H9 (cell line): Measurements from ENCODE around the gene ZNHIT3. TPM values are rescaled to one million over a fixed set of nuclear protein-coding genes. Genes with fewer than 3 reads are reported as not detected.

Source experiments
- DNase-seq: peaks from one replicate; pipeline ENCODE4 v3.0.0-alpha.2; 2017
- H2AFZ ChIP-seq: one replicate; pipeline ENCODE4 v1.6.1; 2013; ENCODE audit warnings: mild to moderate bottlenecking, low read length, control low read depth, moderate library complexity
- H2AK5ac ChIP-seq: 2 replicates; pipeline ENCODE4 v1.6.1; 2013; ENCODE audit warnings: low read length, control low read depth, mixed read lengths; ENCODE audit not compliant: insufficient read length
- H2BK120ac ChIP-seq: one replicate; pipeline ENCODE4 v1.6.1; 2013; ENCODE audit warnings: low read depth, mild to moderate bottlenecking, low read length, control low read depth, inconsistent platforms; ENCODE audit not compliant: poor library complexity, severe bottlenecking
- H2BK12ac ChIP-seq: 2 replicates; pipeline ENCODE4 v1.6.1; 2013; ENCODE audit warnings: low read length, control low read depth, mixed read lengths, low read depth; ENCODE audit not compliant: insufficient read length
- H2BK15ac ChIP-seq: 2 replicates; pipeline ENCODE4 v1.6.1; 2013; ENCODE audit warnings: low read depth, low read length, control low read depth
- H2BK20ac ChIP-seq: one replicate; pipeline ENCODE4 v1.6.1; 2013; ENCODE audit warnings: low read depth, mild to moderate bottlenecking, low read length, control low read depth, inconsistent platforms; ENCODE audit not compliant: poor library complexity, severe bottlenecking
- H2BK5ac ChIP-seq: 2 replicates; pipeline ENCODE4 v1.6.1; 2013; ENCODE audit warnings: low read length, control low read depth, mixed read lengths; ENCODE audit not compliant: insufficient read length
- H3K14ac ChIP-seq: 2 replicates; pipeline ENCODE4 v1.6.1; 2013; ENCODE audit warnings: low read length, control low read depth; ENCODE audit not compliant: insufficient read depth
- H3K18ac ChIP-seq: 2 replicates; pipeline ENCODE4 v1.6.1; 2013; ENCODE audit warnings: low read depth, mild to moderate bottlenecking, mixed read lengths, low read length, control low read depth; ENCODE audit not compliant: insufficient read length
- H3K23ac ChIP-seq: 2 replicates; pipeline ENCODE4 v1.6.1; 2013; ENCODE audit warnings: low read length, control low read depth, mixed read lengths, low read depth; ENCODE audit not compliant: insufficient read length
- H3K23me2 ChIP-seq: 2 replicates; pipeline ENCODE4 v1.6.1; 2013; ENCODE audit warnings: low read depth, mild to moderate bottlenecking, mixed read lengths, low read length, control low read depth; ENCODE audit not compliant: insufficient read length, poor library complexity, severe bottlenecking
- H3K27ac ChIP-seq: 2 replicates; pipeline ENCODE4 v1.5.1; 2013; ENCODE audit warnings: low read length, control low read depth, mixed read lengths, low read depth; ENCODE audit not compliant: insufficient read length
- H3K27me3 ChIP-seq: 2 replicates; pipeline ENCODE4 v1.6.1; 2013; ENCODE audit warnings: low read length, control low read depth, inconsistent platforms; ENCODE audit not compliant: insufficient read depth
- H3K4ac ChIP-seq: 2 replicates; pipeline ENCODE4 v1.6.1; 2013; ENCODE audit warnings: low read depth, mild to moderate bottlenecking, control low read depth, inconsistent platforms, low read length, moderate library complexity
- H3K4me1 ChIP-seq: 2 replicates; pipeline ENCODE4 v1.6.1; 2013; ENCODE audit warnings: low read length, control low read depth, inconsistent platforms; ENCODE audit not compliant: insufficient read depth
- H3K4me2 ChIP-seq: 2 replicates; pipeline ENCODE4 v1.6.1; 2013; ENCODE audit warnings: low read length, control low read depth, mixed read lengths; ENCODE audit not compliant: insufficient read length, insufficient read depth
- H3K56ac ChIP-seq: 2 replicates; pipeline ENCODE4 v1.6.1; 2013; ENCODE audit warnings: low read depth, mild to moderate bottlenecking, mixed read lengths, low read length, control low read depth; ENCODE audit not compliant: insufficient read length
- H3K79me1 ChIP-seq: 2 replicates; pipeline ENCODE4 v1.6.1; 2013; ENCODE audit warnings: low read depth, mild to moderate bottlenecking, moderate library complexity, low read length, control low read depth, inconsistent platforms; ENCODE audit not compliant: insufficient read depth, poor library complexity, severe bottlenecking
- H3K79me2 ChIP-seq: 2 replicates; pipeline ENCODE4 v1.6.1; 2013; ENCODE audit warnings: low read length, control low read depth, inconsistent platforms; ENCODE audit not compliant: insufficient read depth
- H3K9ac ChIP-seq: 2 replicates; pipeline ENCODE4 v1.6.1; 2013; ENCODE audit warnings: low read length, control low read depth, mixed read lengths; ENCODE audit not compliant: insufficient read length; ENCODE audit errors: extremely low read depth
- H3K9me3 ChIP-seq: one replicate; pipeline ENCODE4 v1.6.1; 2013; ENCODE audit warnings: low read depth, low read length, inconsistent platforms; ENCODE audit not compliant: control insufficient read depth
- H3T11ph ChIP-seq: one replicate; pipeline ENCODE4 v1.6.1; 2013; ENCODE audit warnings: mild to moderate bottlenecking, low read length, control low read depth, inconsistent platforms
- H4K20me1 ChIP-seq: one replicate; pipeline ENCODE4 v1.6.1; 2013; ENCODE audit not compliant: control insufficient read depth, insufficient read length, insufficient read depth
- H4K5ac ChIP-seq: 2 replicates; pipeline ENCODE4 v1.6.1; 2013; ENCODE audit warnings: low read depth, mild to moderate bottlenecking, mixed read lengths, low read length, control low read depth; ENCODE audit not compliant: insufficient read length
- H4K8ac ChIP-seq: replicated peaks from 2 replicates; pipeline ENCODE4 v1.6.1; 2013; ENCODE audit warnings: low read length, control low read depth, mixed read lengths, low read depth; ENCODE audit not compliant: insufficient read length
- H4K91ac ChIP-seq: 2 replicates; pipeline ENCODE4 v1.6.1; 2013; ENCODE audit warnings: low read depth, mild to moderate bottlenecking, moderate library complexity, mixed read lengths, low read length, control low read depth; ENCODE audit not compliant: insufficient read length
- H3K27ac Mint-ChIP-seq, 3 experiments: 2 replicates in 2 of 3; 3 replicates in 1 of 3; pipeline ENCODE4 v1.8.0; 2020 to 2021; ENCODE audit warnings: mixed read lengths in 3 of 3, mild to moderate bottlenecking in 1 of 3, moderate library complexity in 1 of 3
- H3K27me3 Mint-ChIP-seq: 2 replicates; pipeline ENCODE4 v1.8.0; 2021; ENCODE audit warnings: low read depth, mild to moderate bottlenecking, moderate library complexity, mixed read lengths
- H3K36me3 Mint-ChIP-seq, 3 experiments: 2 replicates in 2 of 3; 3 replicates in 1 of 3; pipeline ENCODE4 v1.8.0; 2020 to 2021; ENCODE audit warnings: low read depth in 3 of 3, mixed read lengths in 3 of 3; ENCODE audit not compliant: insufficient read depth in 1 of 3
- H3K4me1 Mint-ChIP-seq, 2 experiments: 2 replicates each; pipeline ENCODE4 v1.8.0; 2020; ENCODE audit warnings: mixed read lengths in 2 of 2
- H3K4me3 Mint-ChIP-seq, 2 experiments: 2 replicates in 1 of 2; 3 replicates in 1 of 2; pipeline ENCODE4 v1.8.0; 2020 to 2021; ENCODE audit warnings: mild to moderate bottlenecking in 2 of 2, mixed read lengths in 2 of 2, moderate library complexity in 1 of 2
- H3K9me3 Mint-ChIP-seq, 2 experiments: 2 replicates in 1 of 2; 3 replicates in 1 of 2; pipeline ENCODE4 v1.8.0; 2020; ENCODE audit warnings: mild to moderate bottlenecking in 2 of 2, mixed read lengths in 2 of 2, moderate library complexity in 1 of 2
- WGBS: extraction: QIAGEN DNeasy Blood & Tissue Kit; methylation state at CpG from one replicate; pipeline ENCODE4 v1.1.7; 2013; ENCODE audit warnings: missing lambda C conversion rate, low lambda C conversion rate, mixed read lengths; ENCODE audit not compliant: insufficient read length; ENCODE audit errors: extremely low coverage; 5-methylcytosine and 5-hydroxymethylcytosine counted together
- total RNA-seq: library from RNA; stranded (reverse); gene quantifications from 2 replicates; pipeline ENCODE4 v1.2.1, GENCODE V29; 2021
- TF ChIP-seq, protein P1 (sequence below): fragments of 200-600 bp; sonication (generic); conservative IDR thresholded peaks from 3 replicates; pipeline ENCODE4 v1.8.0; 2021; ENCODE audit warnings: antibody characterized with exemption, mild to moderate bottlenecking

ZNHIT3 gene
- total RNA-seq, 1 experiment from 2014 or later, result 64.7 TPM

DNA sequence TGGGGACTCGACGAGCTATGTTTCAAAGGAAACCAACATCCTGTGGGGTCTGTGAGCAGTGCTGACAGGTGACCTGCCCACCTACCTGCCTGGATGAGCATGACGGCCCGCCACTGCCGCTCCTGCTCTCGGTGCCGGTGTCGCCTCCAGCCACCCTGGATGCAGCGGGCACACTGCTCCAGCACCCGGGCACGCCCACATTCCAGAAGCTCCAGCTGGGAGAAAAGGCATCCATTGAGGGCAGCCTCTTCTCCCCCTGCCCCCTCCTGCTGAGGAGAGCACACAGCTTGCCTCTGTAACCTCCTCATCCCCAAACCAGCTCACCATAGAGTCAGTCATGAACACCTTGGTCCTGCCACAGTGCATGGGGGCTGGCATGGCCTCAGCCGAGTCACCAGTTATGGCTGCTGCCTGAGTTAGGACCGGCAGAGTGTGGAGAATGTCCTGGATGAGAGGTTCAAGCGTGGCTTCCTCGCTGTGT lies 14.3 kb downstream of the ZNHIT3 start:
- no peak overlapping the region for H3K4me2 ChIP-seq
- no peak overlapping the region for H3K27ac Mint-ChIP-seq
- TF ChIP-seq, protein P1, sequence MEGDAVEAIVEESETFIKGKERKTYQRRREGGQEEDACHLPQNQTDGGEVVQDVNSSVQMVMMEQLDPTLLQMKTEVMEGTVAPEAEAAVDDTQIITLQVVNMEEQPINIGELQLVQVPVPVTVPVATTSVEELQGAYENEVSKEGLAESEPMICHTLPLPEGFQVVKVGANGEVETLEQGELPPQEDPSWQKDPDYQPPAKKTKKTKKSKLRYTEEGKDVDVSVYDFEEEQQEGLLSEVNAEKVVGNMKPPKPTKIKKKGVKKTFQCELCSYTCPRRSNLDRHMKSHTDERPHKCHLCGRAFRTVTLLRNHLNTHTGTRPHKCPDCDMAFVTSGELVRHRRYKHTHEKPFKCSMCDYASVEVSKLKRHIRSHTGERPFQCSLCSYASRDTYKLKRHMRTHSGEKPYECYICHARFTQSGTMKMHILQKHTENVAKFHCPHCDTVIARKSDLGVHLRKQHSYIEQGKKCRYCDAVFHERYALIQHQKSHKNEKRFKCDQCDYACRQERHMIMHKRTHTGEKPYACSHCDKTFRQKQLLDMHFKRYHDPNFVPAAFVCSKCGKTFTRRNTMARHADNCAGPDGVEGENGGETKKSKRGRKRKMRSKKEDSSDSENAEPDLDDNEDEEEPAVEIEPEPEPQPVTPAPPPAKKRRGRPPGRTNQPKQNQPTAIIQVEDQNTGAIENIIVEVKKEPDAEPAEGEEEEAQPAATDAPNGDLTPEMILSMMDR, result no peak
- H3K4ac ChIP-seq, result no peak overlapping the region
- H3K23me2 ChIP-seq, result no peaks in the 10 kb centered on the region
- H4K8ac ChIP-seq, result no peak overlapping the region
- no peaks in the 10 kb centered on the region for H3K79me2 ChIP-seq
- no peaks in the 10 kb centered on the region for H3K79me1 ChIP-seq
- H3K4me1 Mint-ChIP-seq, result no peaks in the 10 kb centered on the region
- H2BK12ac ChIP-seq, result no peak overlapping the region
- no peak overlapping the region for H2BK20ac ChIP-seq
- H3K9ac ChIP-seq, result no peak overlapping the region
- H4K5ac ChIP-seq, result no peak overlapping the region
- no peaks in the 10 kb centered on the region for H3K9me3 Mint-ChIP-seq
- H2BK15ac ChIP-seq, result no peak overlapping the region
- H2AK5ac ChIP-seq, result no peak overlapping the region
- no CpG with 5 or more reads among the region's 15 CpGs for WGBS
- H3K4me1 ChIP-seq, result no peaks in the 10 kb centered on the region
- H3K27me3 Mint-ChIP-seq, result no peaks in the 10 kb centered on the region; the same call in 1 of the 2 replicates
- no peaks in the 10 kb centered on the region for H3K9me3 ChIP-seq
- no peak overlapping the region for H3K4me3 Mint-ChIP-seq
- no peak overlapping the region for H2BK5ac ChIP-seq
- H3K36me3 Mint-ChIP-seq, result peaks cover 36 to 84% (median 82%) of the 10 kb centered on the region in 3 experiments; a peak in 6 of 7 replicates
- H2AFZ ChIP-seq, result no peak overlapping the region
- H3K18ac ChIP-seq, result no peak overlapping the region
- H3K56ac ChIP-seq, result no peak overlapping the region
- DNase-seq, result peak; percentile 28
- H3T11ph ChIP-seq, result no peak overlapping the region
- H4K91ac ChIP-seq, result no peak overlapping the region
- no peak overlapping the region; the same call in 1 of the 2 replicates for H3K14ac ChIP-seq
- H3K27ac ChIP-seq, result no peak overlapping the region
- no peak overlapping the region for H3K23ac ChIP-seq
- H3K27me3 ChIP-seq, result no peaks in the 10 kb centered on the region
- H4K20me1 ChIP-seq, result peaks cover 2% of the 10 kb centered on the region
- H2BK120ac ChIP-seq, result no peak overlapping the region
